Muscle layer of duodenum (tissue), 2 donors: ENCODE measurements around the gene PCDHA13.
"Not testable (repeated sequence)": the region's sequence is repeated elsewhere in the genome, so short reads cannot be mapped to it uniquely, and the experiment has no call there.

Source experiments
- H3K27ac ChIP-seq: one replicate; pipeline ENCODE4 v1.7.0; 2013; ENCODE audit warnings: mild to moderate bottlenecking, low read length
- H3K27me3 ChIP-seq: one replicate; pipeline ENCODE4 v1.7.0; 2013; ENCODE audit warnings: low read depth, mild to moderate bottlenecking, control low read depth, low read length
- H3K36me3 ChIP-seq, 2 donors: one replicate each; pipeline ENCODE4 v1.7.0; 2013; ENCODE audit warnings: low read length in 2 of 2, control low read depth in 1 of 2, mild to moderate bottlenecking in 1 of 2; ENCODE audit not compliant: insufficient read depth in 2 of 2, control insufficient read depth in 1 of 2
- H3K4me1 ChIP-seq, 2 donors: one replicate each; pipeline ENCODE4 v1.7.0; 2013; ENCODE audit warnings: low read length in 2 of 2, mild to moderate bottlenecking in 2 of 2, control low read depth in 1 of 2, moderate library complexity in 1 of 2; ENCODE audit not compliant: insufficient read depth in 2 of 2, control insufficient read depth in 1 of 2
- H3K4me3 ChIP-seq, 2 donors: one replicate each; pipeline ENCODE4 v1.7.0; 2013; ENCODE audit warnings: low read length in 2 of 2, low read depth in 1 of 2, mild to moderate bottlenecking in 1 of 2
- H3K9me3 ChIP-seq, 2 donors: one replicate each; pipeline ENCODE4 v1.7.0; 2013; ENCODE audit warnings: low read length in 2 of 2, control low read depth in 1 of 2, mild to moderate bottlenecking in 1 of 2; ENCODE audit not compliant: control insufficient read depth in 1 of 2
- donor health status: healthy.

The PCDHA13 gene

DNA sequence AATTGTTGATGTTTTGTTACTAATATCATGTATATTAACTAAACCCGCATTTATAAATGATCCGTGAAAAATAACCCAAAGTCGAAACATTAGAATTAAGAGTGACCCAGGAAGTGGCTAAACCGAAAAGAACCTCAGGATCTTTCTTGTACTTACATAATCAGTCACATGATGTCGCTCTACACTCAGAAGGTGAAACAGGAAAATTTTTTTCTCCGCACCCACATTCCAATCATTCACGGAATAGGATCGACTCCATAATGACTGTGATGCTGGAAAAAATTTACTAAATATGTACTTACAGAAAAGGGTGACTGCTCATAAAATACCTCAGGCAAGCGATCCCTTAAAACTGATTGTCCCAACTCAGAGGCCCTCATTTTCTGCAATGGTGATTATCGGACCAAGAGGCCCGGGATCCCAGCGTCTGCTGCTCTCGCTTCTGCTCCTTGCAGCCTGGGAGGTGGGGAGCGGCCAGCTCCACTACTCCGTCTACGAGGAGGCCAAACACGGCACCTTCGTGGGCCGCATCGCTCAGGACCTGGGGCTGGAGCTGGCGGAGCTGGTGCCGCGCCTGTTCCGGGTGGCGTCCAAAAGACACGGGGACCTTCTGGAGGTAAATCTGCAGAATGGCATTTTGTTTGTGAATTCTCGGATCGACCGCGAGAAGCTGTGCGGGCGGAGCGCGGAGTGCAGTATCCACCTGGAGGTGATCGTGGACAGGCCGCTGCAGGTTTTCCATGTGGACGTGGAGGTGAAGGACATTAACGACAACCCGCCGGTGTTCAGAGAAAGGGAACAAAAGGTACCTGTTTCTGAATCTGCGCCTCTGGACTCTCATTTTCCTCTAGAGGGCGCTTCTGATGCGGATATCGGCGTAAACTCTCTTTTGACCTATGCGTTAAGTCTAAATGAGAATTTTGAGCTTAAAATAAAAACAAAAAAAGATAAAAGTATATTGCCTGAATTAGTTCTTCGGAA is 6.5 kb upstream of the PCDHA13 start, which contains the start of gene PCDHA12:
Gene PCDHA12 (plus strand): TSS at position 224 of the 981 bp plus-strand sequence. CDS start 165 bp downstream, at position 389.
- Histone ChIP-seq H3K4me3 (peak within 1 kb of the TSS in 1 of 2 donors; percentile 32), H3K9me3 (peaks cover 7 to 33% of the 10 kb centered on the region in 2 donors), H3K27ac (no peak within 1 kb of the TSS), H3K36me3 (no peaks in the 10 kb centered on the region), H3K4me1 (no peaks in the 10 kb centered on the region), H3K27me3 (no peaks in the 10 kb centered on the region)

DNA sequence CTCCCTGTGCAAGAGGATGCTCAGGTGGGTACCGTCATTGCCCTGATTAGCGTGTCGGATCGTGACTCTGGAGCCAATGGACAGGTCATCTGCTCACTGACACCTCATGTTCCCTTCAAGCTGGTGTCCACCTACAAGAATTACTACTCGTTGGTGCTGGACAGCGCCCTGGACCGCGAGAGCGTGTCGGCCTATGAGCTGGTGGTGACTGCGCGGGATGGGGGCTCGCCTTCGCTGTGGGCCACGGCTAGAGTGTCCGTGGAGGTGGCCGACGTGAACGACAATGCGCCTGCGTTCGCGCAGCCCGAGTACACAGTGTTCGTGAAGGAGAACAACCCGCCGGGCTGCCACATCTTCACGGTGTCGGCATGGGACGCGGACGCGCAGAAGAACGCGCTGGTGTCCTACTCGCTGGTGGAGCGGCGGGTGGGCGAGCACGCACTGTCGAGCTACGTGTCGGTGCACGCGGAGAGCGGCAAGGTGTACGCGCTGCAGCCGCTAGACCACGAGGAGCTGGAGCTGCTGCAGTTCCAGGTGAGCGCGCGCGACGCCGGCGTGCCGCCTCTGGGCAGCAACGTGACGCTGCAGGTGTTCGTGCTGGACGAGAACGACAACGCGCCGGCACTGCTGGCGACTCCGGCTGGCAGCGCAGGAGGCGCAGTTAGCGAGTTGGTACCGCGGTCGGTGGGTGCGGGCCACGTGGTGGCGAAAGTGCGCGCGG is 5.2 kb upstream of the PCDHA13 start:
- peak overlapping the region in 1 of 2 donors; percentile 30 for H3K4me3 ChIP-seq
- H3K27ac ChIP-seq, H3K4me1 ChIP-seq, H3K27me3 ChIP-seq, H3K36me3 ChIP-seq: not testable (repeated sequence)
- H3K9me3 ChIP-seq, result peaks cover 7 to 26% of the 10 kb centered on the region in 2 donors

GRCh38 chr5:140877262-140877581 is 4.7 kb upstream of the PCDHA13 start:
- Histone ChIP-seq H3K27me3 (no peaks in the 10 kb centered on the region), H3K4me3 (no peak overlapping the region), H3K36me3 (no peaks in the 10 kb centered on the region), H3K9me3 (peaks cover 7 to 31% of the 10 kb centered on the region in 2 donors), H3K27ac (no peak overlapping the region), H3K4me1 (peaks cover 0 to 3% of the 10 kb centered on the region in 2 donors)

DNA sequence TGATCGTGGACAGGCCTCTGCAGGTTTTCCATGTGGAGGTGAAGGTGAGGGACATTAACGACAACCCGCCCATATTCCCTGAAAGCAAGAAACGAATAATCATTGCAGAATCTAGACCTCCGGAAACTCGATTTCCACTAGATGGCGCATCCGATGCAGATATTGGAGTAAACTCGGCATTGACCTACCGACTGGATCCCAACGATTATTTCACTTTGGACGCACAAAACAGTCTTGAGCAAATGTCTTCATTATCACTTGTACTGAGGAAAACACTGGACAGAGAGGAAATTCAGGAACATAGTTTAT is 621 bp downstream of the PCDHA13 start:
- no peak overlapping the region for H3K27ac ChIP-seq
- H3K4me3 ChIP-seq, result peak overlapping the region in 1 of 2 donors; percentile 48
- peaks cover 5 to 27% of the 10 kb centered on the region in 2 donors for H3K9me3 ChIP-seq

GRCh38 chr5:140883373-140883772 is 1.4 kb downstream of the PCDHA13 start:
- H3K9me3 ChIP-seq, result peaks cover 5 to 25% of the 10 kb centered on the region in 2 donors
- H3K4me1 ChIP-seq, result peaks cover 0 to 3% of the 10 kb centered on the region in 2 donors
- H3K27ac ChIP-seq, result no peak overlapping the region
- H3K36me3 ChIP-seq, result no peaks in the 10 kb centered on the region
- H3K4me3 ChIP-seq, result peak overlapping the region in 1 of 2 donors; percentile 19
- no peaks in the 10 kb centered on the region for H3K27me3 ChIP-seq

More for the DNA sequence above, 621 bp downstream of the PCDHA13 start:
- Histone ChIP-seq H3K36me3 (no peaks in the 10 kb centered on the region), H3K27me3 (no peaks in the 10 kb centered on the region), H3K4me1 (peaks cover 0 to 3% of the 10 kb centered on the region in 2 donors)

- no peaks in the 10 kb centered on the region for H3K27me3 ChIP-seq
- H3K4me1 ChIP-seq, result peaks cover 0 to 3% of the 10 kb centered on the region in 2 donors
- no peaks in the 10 kb centered on the region for H3K36me3 ChIP-seq
- peak overlapping the region in 1 of 2 donors; percentile 19 for H3K4me3 ChIP-seq
- H3K9me3 ChIP-seq, result peaks cover 5 to 25% of the 10 kb centered on the region in 2 donors
- H3K27ac ChIP-seq, result no peak overlapping the region
These were observed 2.2 kb downstream of the PCDHA13 start for GRCh38 chr5:140883927-140884697.

DNA sequence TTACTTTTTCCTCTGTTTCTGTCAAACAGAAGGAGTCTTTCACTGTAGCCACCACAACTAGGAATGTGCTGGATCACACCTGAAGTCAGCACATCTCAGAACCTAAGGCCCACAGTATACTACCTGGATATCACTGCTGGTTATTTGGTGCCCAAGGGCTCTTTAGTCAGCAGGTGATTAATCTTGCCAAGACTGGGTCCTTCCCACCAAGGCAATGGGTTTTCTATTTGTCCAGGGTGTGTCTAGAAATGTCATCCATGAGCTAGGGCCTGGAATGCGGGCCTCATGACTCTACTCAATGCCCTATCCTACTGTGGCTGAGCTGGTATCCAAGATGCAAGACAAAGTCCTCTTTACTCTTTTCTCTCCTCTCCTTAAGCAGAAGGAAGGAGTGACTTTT is 34.4 kb downstream of the PCDHA13 start:
- Histone ChIP-seq H3K27me3 (no peaks in the 10 kb centered on the region), H3K4me3 (no peak overlapping the region), H3K4me1 (no peaks in the 10 kb centered on the region), H3K27ac (no peak overlapping the region), H3K36me3 (no peaks in the 10 kb centered on the region), H3K9me3 (peaks cover 0 to 5% of the 10 kb centered on the region in 2 donors)

DNA sequence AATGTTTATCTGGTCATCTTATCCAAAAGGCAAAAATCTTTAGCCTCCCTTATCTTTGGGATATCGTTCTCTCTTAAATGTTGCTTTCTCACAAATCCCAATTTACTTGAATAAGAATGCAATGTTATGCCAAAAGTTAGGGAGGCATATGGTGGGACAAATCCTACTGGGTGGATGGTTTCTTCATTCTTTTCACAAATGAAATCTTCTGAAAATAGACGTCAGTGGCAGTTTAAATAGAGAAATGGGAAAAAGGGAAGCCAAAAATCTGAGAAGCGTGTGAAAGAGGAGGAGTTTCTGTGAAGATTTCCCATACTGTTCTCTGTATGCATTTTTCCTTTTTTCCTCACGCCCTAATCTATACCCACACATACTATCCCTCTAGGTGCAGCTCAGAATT is 41.7 kb downstream of the PCDHA13 start:
- Histone ChIP-seq H3K27ac (no peak overlapping the region), H3K36me3 (no peaks in the 10 kb centered on the region), H3K27me3 (no peaks in the 10 kb centered on the region)

GRCh38 chr5:140925806-140926442 is 44.0 kb downstream of the PCDHA13 start, which contains the start of gene PCDHAC1:
Gene PCDHAC1, plus strand, starts transcription at chr5:140926299. Its CDS starts 594 bp downstream, at chr5:140926893.
- peaks cover 0 to 19% of the 10 kb centered on the region in 2 donors for H3K4me1 ChIP-seq
- peak within 1 kb of the TSS; percentile 64 to 70 for H3K4me3 ChIP-seq
- H3K9me3 ChIP-seq, result no peaks in the 10 kb centered on the region
- H3K27ac ChIP-seq, result no peak within 1 kb of the TSS
- H3K36me3 ChIP-seq, result no peaks in the 10 kb centered on the region
- H3K27me3 ChIP-seq, result no peaks in the 10 kb centered on the region

More for the DNA sequence above, 41.7 kb downstream of the PCDHA13 start:
- H3K4me1 ChIP-seq, result peaks cover 0 to 19% of the 10 kb centered on the region in 2 donors
- no peaks in the 10 kb centered on the region for H3K9me3 ChIP-seq
- H3K4me3 ChIP-seq, result no peak overlapping the region

- Histone ChIP-seq H3K27ac (no peak overlapping the region), H3K9me3 (no peaks in the 10 kb centered on the region), H3K36me3 (no peaks in the 10 kb centered on the region), H3K4me1 (peaks cover 0 to 19% of the 10 kb centered on the region in 2 donors), H3K4me3 (peak overlapping the region; percentile 64 to 70), H3K27me3 (no peaks in the 10 kb centered on the region)
These were observed 44.7 kb downstream of the PCDHA13 start for GRCh38 chr5:140926443-140927227.
